ENCODE results near the gene TAPT1. TPM values are rescaled to one million over a fixed set of nuclear protein-coding genes. Genes with fewer than 3 reads are reported as not detected.
"Not testable (repeated sequence)": the region's sequence is repeated elsewhere in the genome, so short reads cannot be mapped to it uniquely, and the experiment has no call there.

Gene TAPT1
- total RNA-seq, 1 experiment from 2014 or later, result 21.9 TPM

DNA sequence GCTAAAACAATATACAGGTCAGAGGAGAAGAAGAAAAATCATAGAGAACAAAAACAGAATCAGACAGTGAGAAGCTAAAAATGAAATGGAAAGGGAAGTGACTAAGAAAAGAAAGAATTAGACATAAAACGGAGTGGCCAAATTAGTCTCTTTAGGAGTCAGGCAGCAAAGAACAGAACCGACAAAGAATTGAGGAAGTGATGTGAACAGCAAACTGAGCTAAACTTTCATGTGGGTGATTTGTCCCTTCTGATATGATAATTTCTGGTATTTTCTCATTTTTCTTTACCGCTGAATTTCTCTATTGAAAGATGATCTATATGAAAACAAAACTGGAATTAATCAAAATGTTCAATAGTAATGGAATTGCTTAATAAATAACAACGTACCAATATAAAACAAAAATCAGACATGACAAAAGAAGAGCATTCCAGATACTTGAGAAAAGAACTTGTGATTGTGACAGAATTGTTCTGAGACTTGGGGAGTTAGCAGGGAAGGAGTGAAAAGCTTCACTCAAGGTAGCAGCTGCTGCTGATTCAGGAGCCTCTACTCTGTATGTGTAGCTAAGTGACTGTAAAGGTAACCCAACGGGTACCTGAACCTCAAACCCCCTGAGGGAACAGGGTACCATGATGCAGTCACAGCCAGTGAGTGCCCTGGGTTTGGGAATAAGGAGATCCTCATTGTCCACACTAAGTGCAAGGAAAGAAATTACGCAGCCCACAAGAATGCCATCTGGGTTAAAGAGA, 8.8 kb downstream of the TAPT1 start:
- DNase-seq (ENCODE audit: low read depth), result no peak

GRCh38 chr4:16213121-16213520, 13.2 kb downstream of the TAPT1 start:
- no peak for DNase-seq (ENCODE audit: low read depth)

GRCh38 chr4:16212138-16212782, 14.0 kb downstream of the TAPT1 start:
- no peak for DNase-seq (ENCODE audit: low read depth)

DNA sequence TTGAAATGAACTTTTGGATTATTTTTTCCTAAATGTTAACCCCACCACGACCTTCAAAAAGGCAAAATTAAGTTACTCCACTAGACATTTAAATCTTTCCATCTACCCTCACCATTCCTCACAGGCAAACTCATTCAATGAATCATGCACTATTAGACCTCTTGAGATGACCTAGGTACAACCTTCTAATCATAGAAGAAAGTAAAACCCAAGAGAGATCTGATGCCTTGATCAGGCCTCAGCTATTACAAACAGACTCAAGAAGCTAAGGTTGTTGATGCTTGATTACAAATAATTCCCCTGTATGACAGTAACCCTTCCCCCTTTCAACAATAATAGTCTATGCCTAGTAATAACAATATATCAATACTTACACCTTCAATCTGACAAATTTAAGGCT, 18.9 kb downstream of the TAPT1 start:
- no peak for DNase-seq (ENCODE audit: low read depth)

- no peak for DNase-seq (ENCODE audit: low read depth)
Observed at GRCh38 chr4:16206848-16207247, 19.4 kb downstream of the TAPT1 start.

- DNase-seq (ENCODE audit: low read depth), result no peak
Observed at GRCh38 chr4:16206301-16206700, 20.0 kb downstream of the TAPT1 start.

DNA sequence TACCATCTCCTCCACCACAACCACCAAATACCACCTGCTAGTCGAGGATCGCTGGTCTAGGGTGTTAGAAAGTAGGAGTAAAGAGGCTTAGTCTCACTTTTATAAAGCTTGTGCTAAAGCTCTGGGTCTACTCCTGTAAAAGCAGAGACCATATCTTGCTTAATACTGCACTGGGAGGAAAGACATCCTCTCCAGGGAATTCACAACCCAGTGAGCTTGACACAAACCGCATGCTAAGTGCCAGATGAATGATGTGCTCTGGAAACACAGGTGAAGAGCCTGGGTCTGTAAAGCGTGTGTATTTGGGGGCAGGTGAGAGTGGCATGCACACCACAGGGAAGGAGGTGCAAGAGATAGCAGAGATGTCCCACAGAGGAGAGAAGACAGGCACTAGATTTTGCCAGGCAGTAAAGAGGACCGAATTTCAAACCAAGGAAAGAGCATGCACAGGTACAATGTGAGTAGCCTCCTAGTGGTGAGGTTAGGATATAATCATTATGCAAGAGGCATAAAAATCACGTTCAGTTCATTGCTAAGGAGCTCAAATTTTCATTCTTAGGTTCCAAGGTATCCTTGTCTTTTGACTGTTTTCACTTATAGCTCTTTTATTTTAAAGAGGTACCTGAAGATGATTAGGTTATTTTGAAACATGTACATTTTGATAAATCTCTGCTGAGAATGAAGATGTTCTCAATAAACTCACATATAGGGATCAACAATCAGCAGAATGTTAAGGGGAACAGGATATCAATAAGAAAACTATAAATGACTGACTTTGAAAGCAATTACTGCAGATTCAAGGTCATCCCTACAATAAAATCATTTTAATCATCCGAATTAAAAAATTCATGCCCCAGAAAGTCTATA, 20.7 kb downstream of the TAPT1 start:
- no peak for DNase-seq (ENCODE audit: low read depth)

DNA sequence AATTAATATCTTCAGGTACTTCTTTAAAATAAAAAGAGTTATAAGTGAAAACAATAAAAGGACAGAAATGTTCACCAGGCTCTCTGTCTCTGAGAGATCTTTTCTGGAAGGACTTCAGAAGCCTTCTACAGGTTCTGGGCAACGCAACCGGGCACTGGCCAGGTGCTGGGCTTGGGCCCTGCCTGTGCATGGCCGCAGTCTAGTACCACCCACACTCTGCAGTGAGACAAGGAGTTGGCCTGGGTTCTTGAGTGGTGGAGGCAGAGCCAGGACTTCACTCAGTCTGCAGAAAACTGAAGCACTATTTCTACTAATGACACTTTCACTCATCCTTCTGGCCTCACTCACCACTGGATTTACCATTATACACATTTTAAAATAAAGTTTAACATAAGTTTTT, 21.8 kb downstream of the TAPT1 start:
- DNase-seq (ENCODE audit: low read depth), result no peak

GRCh38 chr4:16203083-16203482, 23.2 kb downstream of the TAPT1 start:
- DNase-seq (ENCODE audit: low read depth), result no peak

DNA sequence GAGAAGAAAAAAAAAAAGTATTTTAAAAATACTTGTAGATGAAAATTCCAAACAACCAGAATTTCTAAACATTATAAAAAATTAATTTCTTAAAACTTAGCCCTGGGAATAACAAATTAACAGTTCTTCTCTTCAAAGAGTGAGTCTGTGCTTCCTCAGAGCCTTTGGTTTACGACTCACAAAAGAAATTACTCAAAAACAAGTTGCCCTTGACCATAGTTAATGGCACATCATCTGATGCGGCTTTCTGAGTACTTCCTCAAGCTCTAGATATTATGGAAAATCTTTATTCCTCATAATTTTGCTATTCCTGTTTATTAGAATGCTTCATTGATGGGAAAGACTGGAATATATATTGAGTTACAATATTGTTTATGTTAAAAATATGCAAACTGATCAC, 23.7 kb downstream of the TAPT1 start:
- DNase-seq (ENCODE audit: low read depth), result no peak

DNA sequence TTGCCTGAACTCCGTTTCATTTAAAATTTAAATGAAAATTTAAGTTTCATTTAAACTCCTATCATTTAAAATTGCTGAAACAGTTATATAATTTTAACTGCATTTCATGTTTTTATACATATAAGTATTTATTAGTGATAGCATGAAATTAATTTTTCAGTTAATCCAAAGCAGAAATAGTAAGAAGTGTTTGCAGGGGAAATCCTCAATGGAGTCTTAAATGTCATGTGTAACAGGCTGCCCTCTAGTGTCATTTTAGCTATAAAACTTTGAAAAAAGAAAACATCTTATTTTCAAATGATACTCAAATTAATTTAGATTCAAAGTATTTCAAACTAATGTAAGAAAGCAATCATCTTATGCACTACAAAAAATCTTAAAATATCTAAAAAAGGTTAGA, 27.2 kb downstream of the TAPT1 start:
- no peak for DNase-seq (ENCODE audit: low read depth)

DNA sequence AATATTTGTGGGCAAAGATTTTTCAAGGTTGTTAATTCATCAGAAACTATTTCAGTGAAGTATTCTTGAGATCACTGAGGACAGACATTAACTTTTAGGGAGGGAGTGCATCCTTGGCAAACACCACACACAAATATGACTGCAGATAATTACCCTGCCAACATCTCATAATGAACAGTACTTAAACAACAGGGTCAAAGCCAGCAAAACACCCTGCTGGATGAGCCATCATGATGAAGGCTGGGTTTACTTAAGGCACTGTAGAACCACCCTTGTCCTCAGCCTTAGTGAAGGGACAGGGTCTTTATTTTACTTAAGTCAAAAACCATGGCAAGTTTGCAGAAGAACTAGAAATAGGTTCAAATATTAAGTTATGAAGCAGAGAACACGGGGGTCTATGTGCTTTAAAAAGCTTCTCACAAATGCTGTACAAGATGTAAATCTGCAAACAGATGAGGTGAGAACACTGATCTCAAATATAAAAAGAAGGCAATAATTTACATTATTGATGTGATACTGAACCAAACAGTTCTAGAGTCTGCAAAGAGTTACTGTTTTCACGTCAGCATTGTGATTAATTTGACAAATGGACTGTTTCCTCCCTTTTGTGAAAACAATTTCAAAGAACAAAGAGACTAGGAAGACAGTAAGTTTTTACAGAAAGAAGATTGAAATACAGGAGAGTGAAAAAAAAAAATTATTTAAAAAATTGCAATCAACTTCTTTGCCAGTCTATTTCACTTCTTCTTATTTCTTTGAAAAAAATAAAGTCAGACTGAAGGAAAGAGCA, 28.2 kb downstream of the TAPT1 start:
- DNase-seq (ENCODE audit: low read depth), result no peak

DNA sequence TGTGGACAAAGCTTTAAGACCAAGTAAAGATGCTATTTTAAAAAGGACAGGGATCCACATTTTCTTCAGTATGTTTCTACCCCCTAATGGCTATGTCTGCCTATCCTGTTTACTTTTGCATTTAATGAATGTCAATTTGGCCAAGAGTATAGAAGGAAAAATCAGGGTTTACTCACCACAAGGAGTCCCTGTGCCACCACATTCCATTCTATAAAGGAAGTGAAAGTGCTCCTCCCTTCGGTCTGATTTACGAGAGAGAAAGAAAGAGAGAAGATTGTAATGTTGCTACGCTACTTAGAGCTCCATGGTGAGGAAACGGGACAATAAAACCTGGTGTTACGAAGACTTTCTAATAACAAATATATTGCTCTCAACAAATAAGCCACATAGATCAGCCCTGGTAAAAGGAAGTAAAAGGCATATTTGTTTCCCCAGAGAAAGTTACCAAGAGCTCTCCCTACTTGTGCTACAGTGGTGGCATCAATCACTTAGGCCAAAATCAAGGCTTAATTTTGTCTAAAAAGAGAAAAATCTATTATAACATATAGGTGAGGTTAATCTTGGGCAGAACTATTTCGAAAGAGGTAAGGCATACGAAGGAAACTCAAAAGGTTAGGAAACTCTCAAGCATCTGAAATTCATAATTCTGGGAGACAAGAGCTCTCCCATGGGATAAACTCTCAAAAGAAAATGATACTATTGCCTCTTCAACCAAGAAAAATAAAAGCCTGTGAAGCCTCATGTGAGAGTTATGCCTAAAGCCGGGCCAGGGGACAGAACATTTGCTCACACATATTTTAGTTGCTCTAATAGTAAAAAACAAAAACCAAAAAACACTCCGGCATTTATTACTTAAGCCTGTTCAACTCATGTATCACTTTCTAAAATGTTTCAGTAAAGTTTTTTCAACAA, 29.5 kb downstream of the TAPT1 start:
- DNase-seq (ENCODE audit: low read depth), result peak; percentile 74

- no peak for DNase-seq (ENCODE audit: low read depth)
Observed at GRCh38 chr4:16195209-16195608, 31.1 kb downstream of the TAPT1 start.

DNA sequence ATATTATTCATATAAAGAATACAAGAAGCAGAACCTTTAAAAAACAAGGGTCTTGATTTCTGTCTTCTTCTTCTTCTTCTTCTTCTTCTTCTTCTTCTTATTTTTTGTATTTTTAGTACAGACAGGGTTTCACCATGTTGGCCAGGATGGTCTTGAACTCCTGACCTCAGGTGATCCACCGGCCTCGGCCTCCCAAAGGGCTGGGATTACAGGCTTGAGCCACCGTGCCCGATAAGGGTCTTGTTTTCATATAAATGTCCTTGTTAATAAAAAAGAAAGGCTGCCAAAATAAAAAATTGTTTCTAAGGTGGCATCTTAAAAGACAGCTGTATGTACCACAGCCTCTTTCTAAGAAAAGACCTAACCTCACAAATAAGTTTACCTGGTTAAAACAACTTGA, 31.5 kb downstream of the TAPT1 start:
- not testable (repeated sequence) for DNase-seq (ENCODE audit: low read depth)

- peak; percentile 10 for DNase-seq (ENCODE audit: low read depth)
Observed at GRCh38 chr4:16194214-16194613, 32.1 kb downstream of the TAPT1 start.

GRCh38 chr4:16192631-16193518, 33.4 kb downstream of the TAPT1 start:
- no peak for DNase-seq (ENCODE audit: low read depth)

GRCh38 chr4:16192057-16192456, 34.2 kb downstream of the TAPT1 start:
- DNase-seq (ENCODE audit: low read depth), result no peak

GRCh38 chr4:16187455-16187854, 38.8 kb downstream of the TAPT1 start:
- no peak for DNase-seq (ENCODE audit: low read depth)

DNA sequence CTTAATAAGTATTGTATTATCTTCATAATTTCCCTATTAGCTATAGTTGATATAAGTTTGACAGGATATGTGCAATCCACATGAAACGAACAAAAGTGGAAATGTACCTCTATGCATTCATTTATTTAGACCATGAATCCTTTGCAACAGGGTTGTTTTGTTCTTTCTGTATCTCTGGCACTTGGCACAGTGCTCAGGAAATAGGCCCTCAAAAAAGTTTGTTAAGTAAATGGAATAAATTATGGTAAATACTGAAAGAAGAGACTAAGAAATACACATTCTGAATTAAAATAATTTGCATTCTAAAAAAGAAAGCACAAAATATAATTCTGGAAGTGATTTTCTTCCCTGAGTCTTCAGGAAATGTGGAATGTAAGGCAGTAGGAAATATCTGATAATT, 39.3 kb downstream of the TAPT1 start:
- DNase-seq (ENCODE audit: low read depth), result no peak
